HT-29 (cell line): ENCODE measurements around the gene ENTHD1. TPM values are rescaled to one million over a fixed set of nuclear protein-coding genes. Genes with fewer than 3 reads are reported as not detected.

Source experiments
- DNase-seq: peaks from one replicate; pipeline ENCODE4 v3.0.0-alpha.2; 2015; ENCODE audit warnings: low spot score
- total RNA-seq: library from RNA; depleted of rRNA; stranded (reverse); fragments of >200 nt; shearing (Covaris generic); gene quantifications from 2 replicates; pipeline ENCODE4 v1.2.3, GENCODE V29; 2014; rRNA removed

ENTHD1 gene, protein sequence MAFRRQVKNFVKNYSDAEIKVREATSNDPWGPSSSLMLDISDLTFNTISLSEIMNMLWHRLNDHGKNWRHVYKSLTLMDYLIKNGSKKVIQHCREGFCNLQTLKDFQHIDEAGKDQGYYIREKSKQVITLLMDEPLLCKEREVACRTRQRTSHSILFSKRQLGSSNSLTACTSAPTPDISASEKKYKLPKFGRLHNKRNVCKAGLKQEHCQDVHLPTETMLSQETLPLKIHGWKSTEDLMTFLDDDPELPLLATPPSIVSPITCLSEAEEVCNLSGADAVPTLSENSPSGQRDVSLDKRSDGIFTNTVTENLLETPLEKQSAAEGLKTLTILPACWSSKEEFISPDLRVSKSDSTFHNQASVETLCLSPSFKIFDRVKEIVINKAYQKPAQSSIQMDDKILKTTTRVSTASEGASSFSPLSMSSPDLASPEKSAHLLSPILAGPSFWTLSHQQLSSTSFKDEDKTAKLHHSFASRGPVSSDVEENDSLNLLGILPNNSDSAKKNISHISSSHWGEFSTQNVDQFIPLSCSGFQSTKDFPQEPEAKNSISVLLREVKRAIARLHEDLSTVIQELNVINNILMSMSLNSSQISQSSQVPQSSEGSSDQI
- total RNA-seq: not detected in 2 replicates

DNA sequence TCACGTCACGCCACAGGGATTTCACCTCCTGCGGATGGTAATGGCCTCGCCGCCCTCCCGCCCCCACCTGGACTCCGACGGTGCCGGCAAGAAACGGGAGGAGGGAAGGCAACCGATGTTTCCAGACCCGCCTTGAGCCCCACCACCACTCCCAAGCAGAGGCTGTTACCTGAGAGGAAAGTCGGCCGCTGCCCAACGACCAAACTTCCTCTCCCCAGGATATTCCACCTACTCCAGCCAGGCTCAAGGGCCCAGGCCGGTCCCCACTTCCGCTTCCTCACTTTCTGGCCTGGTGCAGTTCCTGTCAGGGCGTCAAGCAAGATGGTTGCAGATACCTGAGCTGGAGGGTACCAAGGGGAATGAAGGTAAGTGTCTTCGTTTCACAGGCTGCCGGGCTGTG, at the start of gene ENTHD1:
ENTHD1 (minus strand) TSS at position 235 of the 400 bp plus-strand sequence. CDS start 6,012 bp downstream, outside the sequence.
- DNase-seq: no peak

DNA sequence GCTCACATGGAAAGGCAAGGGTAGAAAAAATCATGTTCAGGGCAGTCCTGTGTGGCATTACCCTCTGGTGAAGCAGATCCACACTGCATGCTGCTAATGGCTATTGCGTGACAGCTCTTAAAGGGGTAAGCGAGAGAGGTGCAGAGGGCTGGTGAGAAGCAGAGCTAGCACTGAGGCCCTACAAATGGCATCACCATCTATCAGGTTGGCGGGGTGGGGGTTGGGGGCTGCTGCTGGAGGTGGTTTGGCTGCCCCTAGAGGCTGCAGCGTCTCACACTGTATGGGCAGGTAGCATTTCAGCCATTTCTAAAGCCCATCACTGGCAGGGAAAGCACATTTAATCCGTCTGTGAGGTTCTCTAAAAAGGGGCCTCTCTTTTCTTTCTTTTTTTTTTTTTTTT, 49.8 kb upstream of the ENTHD1 start:
- no peak for DNase-seq

DNA sequence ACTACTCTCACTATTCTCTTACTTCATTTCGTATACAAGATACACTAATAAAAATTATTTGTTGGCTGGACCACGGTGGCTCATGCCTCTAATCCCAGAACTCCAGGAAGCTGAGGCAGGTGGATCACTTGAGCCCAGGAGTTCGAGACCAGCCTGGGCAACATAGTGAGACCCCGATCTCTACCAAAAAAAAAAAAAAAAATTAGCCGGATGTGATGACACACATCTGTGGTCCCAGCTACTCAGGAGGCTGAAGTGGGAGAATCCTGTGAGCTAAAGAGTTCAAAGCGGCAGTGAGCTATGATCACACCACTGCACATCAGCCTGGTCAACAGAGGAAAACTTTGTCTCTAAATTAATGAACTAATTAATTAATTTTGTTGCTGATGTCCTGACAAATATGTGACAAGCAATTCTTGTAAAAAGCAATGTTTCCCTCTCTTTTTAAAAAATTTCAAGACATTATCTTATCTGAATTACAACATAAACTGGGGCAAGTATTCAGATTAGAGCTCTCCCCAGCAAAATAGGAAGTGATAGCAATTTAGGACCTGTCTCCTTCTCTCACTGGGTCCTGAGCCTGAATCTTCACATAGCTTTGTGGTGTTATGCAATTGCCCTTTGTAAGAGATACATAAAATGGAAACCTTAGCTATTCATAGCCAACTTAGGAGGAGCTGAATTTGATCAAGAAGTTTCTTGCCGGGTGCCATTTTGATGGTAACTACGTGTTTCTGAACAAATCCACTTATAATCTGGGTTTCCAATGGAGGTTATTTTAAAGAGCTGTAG, 49.1 kb upstream of the ENTHD1 start:
- DNase-seq: no peak

GRCh38 chr22:39941601-39942000, 48.0 kb upstream of the ENTHD1 start:
- no peak for DNase-seq

- DNase-seq: no peak
Measured at GRCh38 chr22:39940757-39941305, 47.3 kb upstream of the ENTHD1 start.

GRCh38 chr22:39939830-39940229, 46.3 kb upstream of the ENTHD1 start:
- DNase-seq: no peak

- no peak for DNase-seq
Measured at GRCh38 chr22:39938509-39939111, 45.0 kb upstream of the ENTHD1 start.

DNA sequence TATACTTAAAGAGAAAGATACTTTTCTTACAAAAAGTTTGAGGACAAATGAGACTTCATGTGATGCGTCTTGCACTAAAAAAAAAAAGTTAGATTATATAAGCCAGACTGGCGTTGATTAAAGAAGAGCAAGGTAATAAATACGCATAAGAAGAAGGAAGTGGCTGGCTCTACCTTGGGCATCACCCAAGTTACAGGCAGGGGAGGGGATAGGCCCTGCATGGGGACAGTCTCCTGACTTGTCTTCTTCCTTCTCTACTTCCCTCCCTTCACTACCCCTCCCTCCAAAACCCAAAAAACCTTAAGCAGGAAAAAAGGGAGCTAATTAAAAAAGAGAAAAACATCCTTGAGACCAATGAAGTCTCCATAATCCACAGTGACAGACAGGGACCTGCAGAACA, 44.3 kb upstream of the ENTHD1 start:
- DNase-seq: no peak

- DNase-seq: no peak
Measured at GRCh38 chr22:39936523-39937145, 43.1 kb upstream of the ENTHD1 start.

GRCh38 chr22:39935612-39936011, 42.1 kb upstream of the ENTHD1 start:
- no peak for DNase-seq

DNA sequence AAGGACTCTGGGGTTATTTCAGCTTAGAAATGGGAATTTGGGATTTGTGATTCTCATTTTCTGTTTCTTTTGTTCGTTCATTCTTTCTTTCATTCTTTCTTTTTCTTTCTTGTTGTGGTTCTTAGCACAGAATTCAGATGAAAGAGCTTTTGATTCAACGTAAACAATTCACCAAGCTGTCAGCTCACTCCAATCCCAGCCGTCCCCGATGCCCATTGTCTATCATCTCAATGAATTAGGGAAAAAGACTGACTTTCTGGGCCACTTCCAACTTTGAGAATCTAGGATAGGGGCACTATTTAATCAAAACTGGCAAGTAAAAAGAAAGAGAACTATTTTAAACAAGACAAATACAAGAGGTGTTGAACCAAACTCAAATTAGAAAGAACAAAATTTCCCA, 41.6 kb upstream of the ENTHD1 start:
- no peak for DNase-seq

DNA sequence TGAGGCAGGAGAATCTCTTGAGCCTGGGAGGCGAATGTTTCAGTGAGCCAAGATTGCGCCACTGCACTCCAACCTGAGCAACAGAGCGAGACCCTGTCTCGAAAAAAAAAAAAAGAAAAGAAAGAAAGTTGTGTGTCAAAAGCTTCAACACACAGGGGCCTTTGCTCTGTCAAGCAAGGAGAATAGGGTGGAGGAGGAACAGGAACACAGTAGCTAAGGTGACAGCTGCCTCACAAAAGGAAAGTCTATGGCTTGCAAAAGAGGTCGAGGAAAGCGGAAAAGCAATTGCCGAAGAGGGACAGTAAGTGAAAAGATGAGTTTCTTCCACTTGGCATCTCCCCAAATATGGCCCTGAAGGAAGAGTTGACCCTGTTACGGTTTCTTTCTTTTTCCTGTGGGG, 40.2 kb upstream of the ENTHD1 start:
- no peak for DNase-seq

GRCh38 chr22:39932918-39933649, 39.5 kb upstream of the ENTHD1 start:
- DNase-seq: peak; percentile 29

GRCh38 chr22:39932166-39932565, 38.6 kb upstream of the ENTHD1 start:
- DNase-seq: no peak

DNA sequence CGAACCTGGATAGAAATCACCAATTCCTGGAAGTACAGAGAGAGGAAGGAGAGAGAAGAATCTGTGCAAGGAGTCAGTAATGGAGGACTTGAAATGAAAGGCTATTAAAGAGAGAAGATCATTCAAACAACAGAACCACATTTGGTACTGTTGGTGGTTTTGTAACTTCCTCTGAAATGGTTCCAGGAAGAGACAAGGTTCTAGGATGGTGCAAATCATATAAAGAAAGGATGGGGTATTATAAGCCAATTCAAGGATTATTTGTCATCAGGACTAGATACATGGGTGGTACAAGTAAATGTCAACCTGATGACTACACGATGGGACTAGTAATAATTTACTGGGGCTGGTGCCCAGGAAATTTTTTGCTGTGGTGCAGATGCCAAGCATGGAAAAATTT, 37.7 kb upstream of the ENTHD1 start:
- DNase-seq: no peak

DNA sequence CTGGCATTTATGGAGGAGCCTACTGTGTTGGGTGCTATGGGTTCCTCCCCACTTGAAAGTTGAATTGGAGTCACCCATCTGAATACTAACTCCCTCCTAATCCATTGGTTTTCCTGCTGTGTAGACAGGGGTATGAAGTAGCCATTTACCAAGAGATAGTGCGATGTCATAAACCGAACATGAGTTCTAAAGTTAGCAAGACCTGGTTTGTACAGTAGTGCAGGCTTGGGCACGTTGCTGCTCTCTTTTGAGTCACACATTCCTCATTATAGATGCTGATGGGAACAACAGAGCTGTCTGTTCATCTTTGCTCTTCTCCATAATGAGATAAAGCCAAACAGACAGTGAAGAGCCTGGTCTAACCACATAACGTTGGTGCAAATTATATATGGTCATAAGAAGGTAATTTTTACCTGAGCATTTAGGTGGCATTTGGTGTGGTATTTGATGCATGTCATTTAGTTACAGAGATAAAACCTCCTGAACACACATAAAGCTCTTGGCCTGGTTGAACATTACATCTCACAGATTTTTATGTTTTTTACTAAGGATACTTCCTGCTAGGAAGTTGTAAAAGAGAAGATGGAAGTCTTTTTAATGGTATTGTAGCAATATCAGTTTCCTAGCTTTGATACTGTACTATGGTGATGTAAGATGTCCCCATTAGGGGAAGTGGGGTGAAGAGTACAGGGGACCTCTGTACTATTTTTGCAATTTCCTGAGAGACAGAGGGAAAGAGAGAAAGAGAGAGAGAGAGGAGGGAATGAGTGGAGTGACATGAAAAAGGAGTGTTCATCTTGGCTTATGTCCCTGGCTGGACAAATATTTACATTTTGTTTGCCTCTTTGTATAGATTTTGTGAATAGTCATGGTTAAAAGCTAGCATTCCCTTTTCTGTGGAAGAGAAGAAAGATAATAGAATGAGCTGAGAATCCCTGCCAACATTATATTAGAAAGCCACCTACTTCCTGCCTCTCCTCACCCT, 35.3 kb upstream of the ENTHD1 start:
- no peak for DNase-seq

GRCh38 chr22:39927544-39927943, 34.0 kb upstream of the ENTHD1 start:
- DNase-seq: no peak

GRCh38 chr22:39926753-39927152, 33.2 kb upstream of the ENTHD1 start:
- DNase-seq: no peak
